ENCODE measurements around the gene DAZAP1.

GRCh38 chr19:1434040-1434366, 26.6 kb downstream of the DAZAP1 start:
- no peak for TF ChIP-seq CTCF (IDR thresholded peaks at IDR 0.05; ENCODE audit: insufficient read depth, low read length, poor library complexity, severe bottlenecking)
- no peak for TF ChIP-seq EZH2phosphoT487 (conservative IDR thresholded peaks at IDR 0.05; ENCODE audit: low read length)
